A549 treated with Hydrocortisone at 1 μM for 4 hours (cell line): ENCODE measurements around the gene P2RY12. TPM values are rescaled to one million over a fixed set of nuclear protein-coding genes. Genes with fewer than 3 reads are reported as not detected.

Experiments
- total RNA-seq: library from RNA; stranded (reverse); fragments of 200-300 nt; extraction: Qiagen RNA extraction; gene quantifications from 5 replicates; pipeline ENCODE4 v1.2.3, GENCODE V29; 2022

P2RY12 gene
- total RNA-seq: not detected in 5 replicates

GRCh38 chr3:151384741-151385174, at the start of gene P2RY12:
P2RY12 (minus strand) TSS chr3:151384753; CDS start chr3:151338845, 45,908 bp downstream.

GRCh38 chr3:151329363-151329762, 55.2 kb downstream of the P2RY12 start, which contains the start of gene P2RY13:
P2RY13 (minus strand) TSS chr3:151329549; CDS start chr3:151329528, 21 bp downstream.

GRCh38 chr3:151316267-151316991, 68.1 kb downstream of the P2RY12 start, which contains the start of gene GPR87:
GPR87 (minus strand) TSS chr3:151316820; CDS start chr3:151300100, 16,720 bp downstream.

Other genes with a start within 250 kb of the P2RY12 start
- not detected in 5 replicates for gene GPR171, start 181.5 kb downstream of the P2RY12 start, total RNA-seq
- not detected in 5 replicates for gene P2RY14, start 106.2 kb downstream of the P2RY12 start, total RNA-seq
- gene GPR87, start 67.9 kb downstream of the P2RY12 start, total RNA-seq: 2.3 to 2.7 TPM (median 2.6 TPM) in 5 replicates
- not detected in 5 replicates for gene P2RY13, start 55.2 kb downstream of the P2RY12 start, total RNA-seq
- 0.30 to 0.54 TPM (median 0.47 TPM) in 5 replicates for gene IGSF10, start 76.3 kb upstream of the P2RY12 start, total RNA-seq